GM12865 (cell line): ENCODE results near the gene NSMCE1.

ENCODE experiments used
- DNase-seq: peaks from one replicate; pipeline ENCODE4 v3.0.0; 2010; ENCODE audit warnings: low read depth
- H3K4me3 ChIP-seq: 2 replicates; pipeline ENCODE4 v1.5.1; 2011; ENCODE audit warnings: mild to moderate bottlenecking, low read depth, low read length, control low read depth
- TF ChIP-seq, protein P1 (sequence below): IDR thresholded peaks from 2 replicates; pipeline ENCODE4 v1.5.1; 2011; ENCODE audit warnings: low read length, control low read depth, low read depth, inconsistent platforms; ENCODE audit not compliant: insufficient read depth; ENCODE audit errors: missing control alignments

The NSMCE1 gene

DNA sequence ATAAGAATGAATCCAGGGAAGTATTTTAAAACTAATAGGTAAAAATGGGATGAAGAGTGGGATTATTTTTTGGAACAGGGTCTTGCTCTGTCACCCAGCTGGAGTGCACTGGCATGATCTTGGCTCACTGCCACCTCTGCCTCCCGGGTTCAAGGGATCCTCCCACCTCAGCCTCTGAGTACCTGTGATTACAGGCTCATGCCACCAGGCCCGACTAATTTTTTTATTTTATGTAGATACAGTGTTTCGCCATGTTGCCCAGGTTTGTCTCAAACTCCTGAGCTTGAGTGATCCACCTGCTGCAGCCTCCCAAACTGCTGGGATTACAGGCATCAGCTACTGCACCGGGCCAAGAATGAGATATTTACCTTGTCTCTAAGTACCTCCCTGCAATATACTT, 22.1 kb downstream of the NSMCE1 start:
- H3K4me3 ChIP-seq = no peak overlapping the region
- TF ChIP-seq, protein P1, sequence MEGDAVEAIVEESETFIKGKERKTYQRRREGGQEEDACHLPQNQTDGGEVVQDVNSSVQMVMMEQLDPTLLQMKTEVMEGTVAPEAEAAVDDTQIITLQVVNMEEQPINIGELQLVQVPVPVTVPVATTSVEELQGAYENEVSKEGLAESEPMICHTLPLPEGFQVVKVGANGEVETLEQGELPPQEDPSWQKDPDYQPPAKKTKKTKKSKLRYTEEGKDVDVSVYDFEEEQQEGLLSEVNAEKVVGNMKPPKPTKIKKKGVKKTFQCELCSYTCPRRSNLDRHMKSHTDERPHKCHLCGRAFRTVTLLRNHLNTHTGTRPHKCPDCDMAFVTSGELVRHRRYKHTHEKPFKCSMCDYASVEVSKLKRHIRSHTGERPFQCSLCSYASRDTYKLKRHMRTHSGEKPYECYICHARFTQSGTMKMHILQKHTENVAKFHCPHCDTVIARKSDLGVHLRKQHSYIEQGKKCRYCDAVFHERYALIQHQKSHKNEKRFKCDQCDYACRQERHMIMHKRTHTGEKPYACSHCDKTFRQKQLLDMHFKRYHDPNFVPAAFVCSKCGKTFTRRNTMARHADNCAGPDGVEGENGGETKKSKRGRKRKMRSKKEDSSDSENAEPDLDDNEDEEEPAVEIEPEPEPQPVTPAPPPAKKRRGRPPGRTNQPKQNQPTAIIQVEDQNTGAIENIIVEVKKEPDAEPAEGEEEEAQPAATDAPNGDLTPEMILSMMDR = no peak
- no peak for DNase-seq

DNA sequence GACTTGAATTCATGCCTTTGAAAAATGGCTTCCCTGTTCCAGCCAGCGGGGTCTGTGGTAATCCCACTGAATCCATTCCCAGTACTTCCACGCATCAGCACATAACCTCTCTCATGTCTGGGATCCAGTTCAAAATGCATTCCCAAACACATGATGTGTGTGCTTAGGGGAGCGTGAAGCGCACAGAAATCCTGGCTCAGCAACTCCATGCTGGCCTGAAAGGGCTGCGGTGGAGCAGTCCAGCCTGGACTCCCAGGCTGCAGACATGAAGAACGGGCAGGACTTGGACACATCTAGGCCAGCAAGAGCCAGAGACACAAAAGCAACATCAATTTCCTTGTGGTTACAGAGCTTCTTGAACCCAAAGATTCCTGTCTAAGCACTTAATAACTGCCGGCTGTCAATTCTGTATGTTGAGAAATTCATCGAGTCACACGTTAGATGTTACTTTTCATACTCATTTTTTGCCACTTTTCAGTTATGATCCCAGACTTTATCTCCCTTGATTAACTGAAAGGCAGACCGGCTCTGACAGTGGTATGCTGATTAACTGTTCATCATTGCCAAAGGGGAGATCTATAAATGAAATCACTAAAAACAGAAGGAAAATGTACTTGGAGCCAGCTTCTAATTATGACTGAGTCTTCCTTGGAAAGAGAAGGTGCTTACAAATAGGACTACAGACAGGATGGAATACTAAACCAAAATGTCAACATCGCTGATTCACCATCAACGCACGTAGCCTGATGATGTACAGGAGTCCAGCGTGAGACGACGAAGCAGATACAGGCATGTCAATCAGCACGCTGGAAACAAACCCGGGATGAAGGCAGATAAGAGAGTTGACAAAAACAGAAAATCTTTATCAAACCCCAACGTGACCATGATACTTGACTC, 23.0 kb downstream of the NSMCE1 start:
- no peak for DNase-seq
- TF ChIP-seq, protein P1 = no peak
- H3K4me3 ChIP-seq = no peak overlapping the region

DNA sequence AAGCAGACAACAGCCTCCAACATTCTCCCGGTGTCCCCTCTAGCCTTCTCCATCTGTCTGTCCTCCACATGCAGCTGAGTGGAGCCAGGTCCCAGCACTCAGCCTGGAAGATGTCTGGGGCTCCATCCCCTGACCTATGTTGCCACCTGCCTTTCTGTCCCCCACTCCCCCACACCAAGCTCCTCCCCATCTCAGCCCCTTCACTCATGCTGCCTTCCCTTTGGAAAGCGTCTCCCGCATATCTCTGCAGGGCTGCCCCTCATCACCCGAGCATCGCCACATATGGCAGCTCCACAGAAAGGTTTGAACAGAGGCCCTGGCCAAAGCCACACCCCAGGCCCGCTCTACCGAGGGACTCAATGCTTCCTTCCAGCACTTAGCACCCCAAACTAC, 24.2 kb downstream of the NSMCE1 start:
- no peak for DNase-seq
- H3K4me3 ChIP-seq = no peak overlapping the region
- TF ChIP-seq, protein P1 = no peak

DNA sequence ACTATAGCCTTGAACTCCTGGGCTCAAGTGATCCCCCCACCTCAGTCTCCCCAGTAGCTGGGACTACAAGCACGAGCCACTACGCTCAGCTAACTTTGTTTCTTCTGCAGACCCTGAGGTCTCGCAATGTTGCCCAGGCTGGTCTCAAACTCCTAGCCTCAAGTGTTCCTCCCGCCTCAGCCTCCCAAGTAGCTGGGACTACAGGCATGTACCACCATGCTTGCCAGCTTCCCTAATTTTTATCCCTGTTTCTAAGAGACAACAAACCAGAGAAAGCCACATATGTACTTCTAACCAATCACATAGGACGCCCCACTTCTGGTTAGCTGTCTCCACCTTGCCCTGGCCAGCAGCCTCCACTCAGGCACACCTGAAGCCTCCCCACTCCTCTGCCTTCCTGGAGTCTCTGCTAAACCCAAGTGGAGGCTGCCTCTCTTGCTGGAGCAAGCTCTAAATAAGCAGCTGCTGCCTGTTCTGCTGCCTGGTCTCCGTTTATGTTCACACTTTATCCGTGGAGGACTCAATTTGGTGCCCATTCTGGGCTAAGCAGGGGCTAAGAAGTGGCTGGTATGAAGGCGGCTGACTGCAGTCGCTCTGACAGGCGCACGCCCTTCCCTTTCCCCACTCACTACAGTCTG, 24.7 kb downstream of the NSMCE1 start:
- no peak overlapping the region for H3K4me3 ChIP-seq
- TF ChIP-seq, protein P1 = no peak
- no peak for DNase-seq

DNA sequence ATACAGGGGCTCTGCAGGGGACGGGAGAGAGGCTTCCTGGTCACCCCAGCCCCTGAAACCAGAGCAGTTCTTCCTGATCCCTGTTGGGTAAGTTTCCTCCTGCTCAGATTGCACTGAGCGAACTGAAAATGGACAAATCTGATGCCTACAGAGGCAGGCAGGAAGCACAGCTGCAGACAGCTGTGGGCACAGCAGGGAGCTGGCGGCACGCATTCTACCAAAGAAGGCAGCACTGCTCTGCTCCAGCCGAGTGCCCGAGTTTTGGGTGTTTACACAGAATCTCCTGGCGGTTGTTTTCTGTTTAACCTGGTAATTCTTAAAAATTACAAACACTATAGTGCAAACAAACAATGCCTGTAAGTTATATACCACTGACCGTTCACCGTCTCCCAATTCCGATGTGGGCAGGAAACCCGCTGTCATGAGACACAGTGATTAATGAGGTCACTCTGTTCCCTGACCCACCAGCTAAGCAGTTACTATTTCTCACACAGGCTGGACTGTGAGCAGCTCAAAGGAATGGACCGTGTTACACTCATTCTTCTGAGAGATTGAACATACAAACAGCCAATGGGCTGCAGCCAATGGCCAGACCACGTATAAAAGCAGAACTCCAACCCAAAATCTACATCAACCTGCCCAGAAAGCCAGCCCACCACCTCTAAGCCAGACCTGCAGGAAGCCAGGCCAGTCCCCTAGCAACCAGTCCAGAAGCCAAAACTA, 25.5 kb downstream of the NSMCE1 start:
- no peak for DNase-seq
- TF ChIP-seq, protein P1 = no peak
- H3K4me3 ChIP-seq = no peak overlapping the region

DNA sequence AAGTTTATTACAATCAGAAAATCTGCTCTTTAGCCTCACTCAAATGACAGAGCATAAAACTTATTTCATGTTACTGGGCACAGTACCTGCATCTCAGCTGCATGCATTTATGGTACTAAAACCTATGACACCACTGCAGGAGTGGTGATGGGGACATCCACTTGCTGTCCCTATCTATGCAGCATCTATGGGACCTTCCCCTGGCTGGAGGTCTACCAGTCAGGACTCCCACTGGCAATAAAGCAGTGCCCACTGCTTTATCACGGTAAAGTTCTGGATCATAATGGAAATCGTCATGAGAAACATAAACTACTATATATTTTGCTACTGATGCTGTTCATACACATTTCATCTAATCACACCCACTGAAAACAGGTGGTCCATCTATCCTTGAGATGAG, 26.2 kb downstream of the NSMCE1 start:
- DNase-seq = no peak
- H3K4me3 ChIP-seq = no peak overlapping the region
- TF ChIP-seq, protein P1 = no peak
